Measurements from ENCODE around the gene FHOD3. TPM values are rescaled to one million over a fixed set of nuclear protein-coding genes. Genes with fewer than 3 reads are reported as not detected.

Gene FHOD3
- polyA plus RNA-seq, 3 donors: 36.0 to 44.2 (median 39.2) TPM

DNA sequence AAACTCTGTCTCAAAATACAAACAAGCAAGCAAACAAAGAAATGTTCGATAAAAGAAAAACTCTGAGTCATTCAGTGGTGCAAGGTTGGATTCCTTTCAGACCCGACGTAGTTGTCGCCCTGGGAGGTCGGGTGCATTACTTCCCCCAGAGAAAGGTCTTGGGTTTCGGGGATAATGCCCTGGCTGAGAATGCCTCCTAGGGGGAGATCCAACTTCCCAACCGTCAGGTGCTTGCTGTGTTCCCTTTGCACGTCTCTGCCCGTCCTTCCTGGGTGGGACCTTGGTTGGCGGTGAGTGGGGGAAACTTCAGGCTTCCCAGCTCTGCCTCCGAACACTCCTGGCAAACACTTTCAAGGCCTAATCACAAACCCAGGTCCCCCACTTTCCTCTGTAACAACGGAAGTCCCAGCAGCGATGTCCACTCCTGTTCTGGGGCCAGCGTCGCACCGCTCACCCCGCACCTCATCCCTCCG is 530.7 kb downstream of the FHOD3 start:
- no peak for DNase-seq

DNA sequence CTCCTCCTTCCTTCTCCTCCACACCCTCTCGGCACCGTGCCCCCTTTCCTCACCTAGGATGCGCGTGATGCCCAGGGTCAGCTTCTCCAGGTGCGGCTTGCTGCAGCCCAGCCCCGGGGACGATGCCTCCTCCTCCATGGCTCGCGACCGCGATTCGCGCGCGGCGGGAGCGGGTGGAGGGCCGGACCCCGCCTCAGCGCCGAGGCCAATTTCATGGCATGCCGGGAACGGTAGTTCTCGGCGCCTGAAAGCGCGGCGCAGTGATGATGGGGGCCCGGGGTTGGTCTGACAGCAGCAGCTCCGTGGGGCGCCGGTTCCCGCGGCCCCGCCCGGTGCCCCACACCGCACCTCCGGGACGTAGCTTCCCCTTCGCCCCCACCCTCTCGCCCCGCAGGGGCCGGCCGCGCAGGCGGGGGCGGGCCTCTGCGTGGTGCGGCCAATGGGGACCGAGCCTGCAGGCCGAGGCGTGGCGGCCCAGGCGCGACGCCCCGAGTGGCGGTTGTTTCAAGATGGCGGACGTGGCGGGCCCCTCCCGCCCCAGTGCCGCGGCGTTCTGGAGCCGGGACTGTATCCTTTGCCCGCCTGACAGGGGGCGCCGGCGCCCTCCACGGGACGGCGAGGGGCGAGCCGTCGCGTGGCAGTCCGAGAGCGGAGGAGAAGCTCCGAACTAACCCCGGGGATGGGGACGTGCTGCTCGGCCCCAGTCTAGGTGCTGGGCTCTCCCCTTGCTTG is 531.3 kb downstream of the FHOD3 start, which contains the start of the genes KIAA1328 and TPGS2:
Gene KIAA1328 (plus strand): TSS at position 498 of the 732 bp plus-strand sequence. CDS start 12 bp downstream, at position 510.
Gene TPGS2 (minus strand): TSS at position 373 of the 732 bp plus-strand sequence. CDS start 235 bp downstream, at position 138.
- peak; percentile 81 for DNase-seq

Other genes starting within 250 kb of the FHOD3 start
- gene RPRD1A, start 230.2 kb upstream of the FHOD3 start, polyA plus RNA-seq (ENCODE audit: insufficient read length in 3 of 3): 10 to 100 TPM; 61.2 to 72.0 (median 67.1) TPM
- 10 to 100 TPM; 67.9 to 76.6 (median 73.4) TPM for gene SLC39A6, start 168.4 kb upstream of the FHOD3 start, polyA plus RNA-seq (ENCODE audit: insufficient read length in 3 of 3)
- 100 to 1,000 TPM in 2 of 3 donors, 10 to 100 TPM in 1; 79.9 to 121 (median 116) TPM for gene ELP2, start 167.8 kb upstream of the FHOD3 start, polyA plus RNA-seq (ENCODE audit: insufficient read length in 3 of 3)
- gene MOCOS, start 110.2 kb upstream of the FHOD3 start, polyA plus RNA-seq (ENCODE audit: insufficient read length in 3 of 3): 1 to 10 TPM; 1.2 to 1.7 (median 1.4) TPM

Measured in renal pelvis (tissue), 4 donors.